ENCODE measurements around the gene ZNF3.
"Not testable (repeated sequence)": the region's sequence is repeated elsewhere in the genome, so short reads cannot be mapped to it uniquely, and the experiment has no call there.

The ZNF3 gene

GRCh38 chr7:100081535-100082102 is at the start of gene ZNF3:
Gene ZNF3, minus strand, starts transcription at chr7:100081723. Its CDS starts 4,366 bp downstream, at chr7:100077357.
- DNase-seq = peak; percentile 93

DNA sequence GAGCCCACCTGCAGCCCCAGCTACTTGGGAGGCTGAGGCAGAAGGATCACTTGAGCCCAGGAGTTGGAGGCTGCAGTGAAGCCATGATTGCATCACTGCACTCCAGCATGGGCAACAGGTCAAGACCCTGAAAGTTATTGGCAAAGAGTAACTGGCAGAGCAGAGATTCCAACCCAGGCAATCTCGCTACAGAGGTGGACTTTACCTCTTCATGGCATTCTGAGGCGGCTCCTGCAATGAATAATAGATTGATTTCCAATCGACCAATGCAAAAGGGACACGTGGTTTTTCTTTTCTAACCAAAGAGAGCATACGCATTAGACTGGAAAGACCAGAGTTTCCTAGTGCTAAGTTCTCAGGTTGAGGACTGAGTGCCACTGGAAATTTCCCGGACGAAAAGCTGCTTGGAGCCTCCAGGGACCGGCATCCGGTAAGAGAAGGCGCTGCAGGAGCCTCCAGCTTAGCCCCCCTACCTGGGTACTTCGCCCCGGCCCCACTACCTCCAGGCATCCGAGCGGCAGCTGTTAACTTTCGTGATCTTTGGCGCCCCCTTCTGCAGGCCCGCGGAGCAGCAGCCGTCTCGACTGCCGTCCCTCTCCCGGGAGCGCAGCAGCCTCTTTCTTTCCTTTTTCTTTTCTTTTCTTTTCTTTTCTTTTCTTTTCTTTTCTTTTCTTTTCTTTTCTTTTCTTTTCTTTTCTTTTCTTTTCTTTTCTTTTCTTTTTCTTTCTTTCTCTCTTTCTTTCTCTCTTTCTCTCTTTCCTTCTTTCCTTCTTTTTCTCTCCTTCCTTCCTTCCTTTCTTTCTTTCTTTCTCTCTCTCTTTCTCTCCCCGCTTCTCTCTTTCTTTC is 49.3 kb upstream of the ZNF3 start:
- DNase-seq = no peak

DNA sequence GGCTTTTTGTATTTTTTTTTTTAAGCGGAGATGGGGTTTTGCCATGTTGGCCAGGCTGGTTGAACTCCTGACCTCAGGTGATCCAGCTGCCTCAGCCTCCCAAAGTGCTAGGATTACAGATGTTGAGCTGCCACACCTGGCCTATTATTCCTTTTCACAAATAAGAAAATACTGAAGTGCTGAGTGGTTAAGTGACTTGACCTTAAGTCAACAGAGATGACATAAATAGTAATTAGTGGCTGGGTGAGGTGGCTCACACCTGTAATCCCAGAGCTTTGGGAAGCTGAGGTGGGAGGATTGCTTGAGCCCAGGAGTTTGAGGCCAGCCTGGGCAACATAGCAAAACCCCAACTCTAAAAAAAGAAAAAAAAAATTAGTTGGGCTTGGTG is 48.7 kb upstream of the ZNF3 start:
- DNase-seq = not testable (repeated sequence)

- no peak for DNase-seq
Observed at GRCh38 chr7:100128637-100128963, 47.1 kb upstream of the ZNF3 start.

DNA sequence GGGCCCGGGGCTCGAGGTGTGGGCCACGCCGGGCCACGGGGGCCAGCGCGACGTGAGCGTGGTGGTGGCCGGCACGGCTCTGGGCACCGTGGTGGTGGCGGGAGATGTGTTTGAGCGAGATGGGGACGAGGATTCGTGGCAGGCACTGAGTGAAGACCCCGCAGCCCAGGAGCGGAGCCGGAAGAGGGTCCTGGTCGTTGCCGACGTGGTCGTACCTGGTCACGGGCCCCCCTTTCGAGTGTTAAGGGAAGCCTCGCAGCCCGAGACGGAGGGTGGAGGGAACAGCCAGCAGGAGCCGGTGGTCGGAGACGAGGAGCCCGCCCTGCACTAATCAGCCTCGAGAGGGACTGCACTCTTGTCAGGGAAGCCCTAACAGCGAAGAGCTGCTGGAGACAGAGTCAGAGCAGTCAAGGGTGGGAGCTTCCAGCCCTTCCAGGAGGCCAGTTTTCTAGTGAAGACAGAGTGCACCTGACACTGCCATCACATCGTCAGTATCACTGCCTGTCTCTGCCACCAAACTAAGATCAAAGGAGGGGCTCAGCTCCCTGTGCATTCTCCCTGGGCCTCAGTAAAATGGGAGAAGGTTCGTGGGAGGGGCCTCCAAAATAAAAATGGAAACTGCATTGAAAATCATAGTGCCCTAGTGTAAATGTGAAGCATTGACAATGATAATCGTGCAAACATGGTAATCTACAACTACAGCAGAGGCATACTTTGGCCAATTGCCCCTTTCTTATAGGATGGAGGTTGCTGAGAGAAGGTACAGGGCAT is 46.5 kb upstream of the ZNF3 start:
- no peak for DNase-seq

GRCh38 chr7:100126931-100127865 is 45.7 kb upstream of the ZNF3 start, which contains the start of gene MBLAC1:
Gene MBLAC1, plus strand, starts transcription at chr7:100126967. Its CDS starts 429 bp downstream, at chr7:100127396.
- peak; percentile 67 for DNase-seq

- no peak for DNase-seq
Observed at GRCh38 chr7:100126239-100126930, 44.9 kb upstream of the ZNF3 start.

GRCh38 chr7:100124301-100125230 is 43.0 kb upstream of the ZNF3 start:
- no peak for DNase-seq

DNA sequence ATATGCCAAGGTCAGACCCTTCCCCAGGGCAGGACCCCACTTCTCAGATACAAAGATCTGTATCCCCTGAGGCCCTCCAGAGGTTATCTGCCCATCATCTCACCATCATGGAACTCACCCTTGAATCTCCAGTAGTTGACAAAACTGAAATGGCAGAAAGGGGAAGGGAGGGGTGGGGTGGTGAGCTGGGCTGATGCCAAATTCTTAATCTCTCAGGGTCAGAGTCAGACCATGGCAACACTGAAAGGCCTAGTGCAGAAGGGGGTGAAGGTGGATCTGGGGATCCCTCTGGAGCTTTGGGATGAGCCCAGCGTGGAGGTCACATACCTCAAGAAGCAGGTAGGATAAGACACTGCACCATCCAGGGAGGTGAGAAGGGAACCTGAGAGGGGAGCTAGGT is 41.0 kb upstream of the ZNF3 start:
- no peak for DNase-seq

- no peak for DNase-seq
Observed at GRCh38 chr7:100122067-100122466, 40.5 kb upstream of the ZNF3 start.

DNA sequence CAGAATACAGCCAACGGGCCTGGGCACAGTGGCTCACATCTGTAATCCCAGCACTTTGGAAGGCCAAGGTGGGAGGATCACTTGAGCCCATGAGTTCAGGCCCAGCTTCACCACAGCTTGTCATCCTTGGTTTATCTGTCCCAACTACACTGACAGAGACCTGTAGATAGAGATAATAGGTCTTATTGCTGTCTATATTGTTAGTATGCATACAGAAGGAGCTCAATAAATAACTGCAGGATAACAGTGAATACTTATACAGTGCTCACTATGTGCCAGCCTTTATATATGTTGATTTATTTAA is 39.2 kb upstream of the ZNF3 start:
- no peak for DNase-seq

DNA sequence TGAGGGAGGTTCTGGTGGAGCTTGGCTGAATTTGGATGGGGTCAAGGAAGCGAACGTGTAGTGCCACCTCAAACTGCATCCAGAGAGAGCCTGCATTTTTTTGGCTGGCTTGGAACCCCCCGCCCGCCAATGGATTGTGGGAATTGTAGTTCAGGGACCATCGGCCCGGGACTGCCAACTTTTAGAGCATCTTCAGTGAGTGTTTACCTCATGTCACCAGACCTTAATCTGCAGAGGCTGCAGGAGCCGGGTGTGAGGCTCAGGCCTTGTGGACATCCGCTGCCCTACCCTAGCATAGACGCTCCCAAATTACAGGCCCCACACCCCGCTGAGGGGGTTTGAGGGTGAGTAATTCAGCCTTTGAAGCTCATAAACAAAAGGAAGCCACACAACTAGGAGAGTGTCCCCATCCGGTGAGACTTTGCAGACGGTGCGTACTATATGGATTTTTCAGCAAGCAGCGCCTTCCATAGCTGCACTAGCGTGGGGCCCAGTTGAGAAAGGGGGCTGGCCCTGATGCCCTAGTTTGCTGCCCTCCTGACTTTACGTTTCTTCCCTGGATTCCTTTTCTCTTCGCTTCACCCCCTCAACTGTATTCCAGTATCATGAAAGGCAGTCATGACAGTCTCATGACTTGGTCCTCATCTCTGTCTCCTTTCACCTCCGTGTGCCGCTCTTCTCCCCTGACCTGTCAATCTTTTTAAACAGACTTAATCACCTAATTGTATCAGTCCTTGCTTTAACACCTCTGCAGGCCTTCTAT is 38.6 kb upstream of the ZNF3 start:
- peak; percentile 50 for DNase-seq

DNA sequence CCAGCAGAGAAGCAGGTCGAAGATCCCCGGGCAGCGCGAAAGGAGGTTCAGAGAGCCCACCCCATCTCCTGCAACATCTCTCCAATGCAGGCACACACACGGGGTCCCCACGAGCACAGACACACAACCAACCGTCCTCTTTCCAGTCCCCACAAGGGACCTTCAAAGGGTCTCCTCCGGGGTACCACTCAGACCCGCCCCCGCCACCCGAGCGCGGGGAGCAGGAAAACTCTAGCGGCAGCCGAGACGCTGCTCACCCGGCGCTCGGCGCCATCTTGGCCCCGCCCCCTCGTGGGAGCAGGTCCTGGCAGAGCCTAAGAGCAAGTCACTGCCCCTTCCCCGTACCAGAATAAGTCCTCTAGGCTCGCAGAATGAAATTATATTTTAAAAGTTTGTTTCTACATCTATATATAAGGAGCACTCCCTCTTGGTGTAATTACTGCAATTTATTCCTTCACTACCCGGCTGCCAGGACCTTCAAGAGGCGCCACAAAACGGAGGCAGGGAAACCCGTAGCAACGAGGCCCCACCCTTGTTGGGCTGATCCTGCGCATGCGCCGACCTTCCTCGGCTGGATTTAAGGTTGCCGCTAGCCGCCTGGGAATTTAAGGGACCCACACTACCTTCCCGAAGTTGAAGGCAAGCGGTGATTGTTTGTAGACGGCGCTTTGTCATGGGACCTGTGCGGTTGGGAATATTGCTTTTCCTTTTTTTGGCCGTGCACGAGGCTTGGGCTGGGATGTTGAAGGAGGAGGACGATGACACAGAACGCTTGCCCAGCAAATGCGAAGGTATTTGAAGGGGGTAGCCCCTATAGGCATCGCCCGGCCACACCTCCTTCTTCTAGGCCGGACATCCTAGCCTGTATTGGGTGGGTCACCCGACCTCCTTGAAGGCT is 37.8 kb upstream of the ZNF3 start, which contains the start of the genes CNPY4 and TAF6:
CNPY4 (plus strand) TSS at position 563 of the 898 bp plus-strand sequence; CDS start at position 674, 111 bp downstream.
TAF6 (minus strand) TSS at position 287 of the 898 bp plus-strand sequence. CDS start 5,149 bp downstream, outside the sequence.
- DNase-seq = peak; percentile 84

DNA sequence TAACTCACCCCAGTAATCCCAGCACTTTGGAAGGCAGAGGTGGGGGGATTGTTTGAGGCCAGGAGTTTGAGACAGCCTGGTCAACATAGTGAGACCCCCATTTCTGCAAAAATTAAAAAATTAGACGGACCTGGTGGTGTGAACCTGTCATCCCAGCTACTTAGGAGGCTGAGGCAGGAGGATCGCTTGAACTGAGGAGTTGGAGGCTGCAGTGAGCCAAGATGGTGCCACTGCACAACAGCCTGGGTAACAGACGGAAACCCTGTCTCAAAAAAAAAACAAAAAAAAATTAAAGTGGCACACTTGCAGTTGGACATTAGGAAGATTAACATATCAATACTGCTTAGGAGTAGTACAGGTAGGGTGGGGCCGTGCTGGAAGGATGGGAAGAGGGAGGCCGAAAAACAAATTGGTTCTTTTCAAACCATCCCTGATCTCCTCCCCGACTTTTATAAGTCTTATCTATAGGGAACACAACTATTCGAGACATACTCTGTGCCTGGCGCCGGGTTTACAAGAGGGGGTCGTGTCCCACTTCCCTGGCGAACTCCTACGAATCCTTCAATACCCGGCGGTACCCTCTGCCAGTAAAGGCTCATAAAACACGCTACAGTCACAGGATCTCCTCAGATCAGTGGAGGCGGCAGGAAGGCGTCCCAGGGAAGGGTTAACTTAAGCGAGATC is 37.0 kb upstream of the ZNF3 start:
- DNase-seq = no peak

DNA sequence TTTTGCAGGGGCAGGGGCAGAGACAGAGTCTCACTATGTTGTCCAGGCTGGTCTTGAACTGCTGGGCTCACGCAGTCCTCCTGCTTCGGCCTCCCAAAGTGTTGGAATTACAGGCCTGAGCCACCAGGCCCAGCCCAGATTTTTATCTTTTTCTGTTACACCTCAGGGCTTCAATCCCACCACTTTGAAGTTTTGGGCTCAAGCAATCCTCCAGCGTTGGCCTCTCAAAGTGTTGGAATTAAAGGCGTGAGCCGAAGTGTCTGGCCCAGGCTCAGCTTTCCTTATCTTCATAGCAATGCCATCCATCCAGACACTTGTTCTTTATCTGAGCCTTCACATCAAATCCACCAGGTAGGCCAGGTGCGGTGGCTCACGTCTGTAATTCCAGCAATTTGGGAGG is 33.5 kb upstream of the ZNF3 start:
- DNase-seq = no peak

DNA sequence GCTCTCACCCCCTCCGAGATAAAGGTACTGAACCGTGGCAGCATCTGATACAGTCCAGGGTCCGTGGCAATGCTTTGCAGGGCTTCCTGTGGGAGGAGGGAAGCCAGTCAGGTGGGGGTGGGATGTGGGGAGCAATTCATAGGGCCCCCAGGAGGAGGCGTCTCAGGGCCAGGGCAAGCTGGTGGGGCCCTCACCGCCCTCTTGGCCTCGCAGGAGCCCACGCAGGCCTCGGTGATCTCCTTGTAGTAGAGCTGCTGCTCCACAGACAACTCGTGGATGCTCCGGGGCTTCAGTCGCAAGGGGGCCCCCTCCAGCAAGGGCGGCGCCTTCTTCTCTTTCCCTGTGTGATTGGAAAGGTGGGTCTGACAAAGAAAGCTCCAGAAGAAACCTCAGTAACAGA is 30.4 kb upstream of the ZNF3 start:
- DNase-seq = no peak

DNA sequence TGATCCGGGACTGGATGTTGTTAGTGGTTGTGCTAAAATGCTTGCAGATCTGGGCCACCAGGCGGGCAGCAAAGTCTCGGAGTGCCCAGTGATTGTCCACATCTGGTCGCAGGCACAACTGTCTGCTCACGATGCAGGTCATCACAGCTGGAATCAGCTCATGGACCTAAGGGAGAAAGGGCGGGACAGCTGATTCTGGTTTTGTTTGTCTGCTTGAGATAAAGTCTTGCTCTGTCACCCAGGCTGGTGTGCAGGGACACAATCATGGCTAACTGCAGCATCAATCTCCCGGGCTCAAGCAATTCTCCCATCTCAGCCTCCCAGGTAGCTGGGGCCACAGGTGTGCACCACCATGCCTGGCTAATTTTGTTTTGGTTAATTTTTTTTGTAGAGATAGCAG is 29.6 kb upstream of the ZNF3 start:
- DNase-seq = no peak

DNA sequence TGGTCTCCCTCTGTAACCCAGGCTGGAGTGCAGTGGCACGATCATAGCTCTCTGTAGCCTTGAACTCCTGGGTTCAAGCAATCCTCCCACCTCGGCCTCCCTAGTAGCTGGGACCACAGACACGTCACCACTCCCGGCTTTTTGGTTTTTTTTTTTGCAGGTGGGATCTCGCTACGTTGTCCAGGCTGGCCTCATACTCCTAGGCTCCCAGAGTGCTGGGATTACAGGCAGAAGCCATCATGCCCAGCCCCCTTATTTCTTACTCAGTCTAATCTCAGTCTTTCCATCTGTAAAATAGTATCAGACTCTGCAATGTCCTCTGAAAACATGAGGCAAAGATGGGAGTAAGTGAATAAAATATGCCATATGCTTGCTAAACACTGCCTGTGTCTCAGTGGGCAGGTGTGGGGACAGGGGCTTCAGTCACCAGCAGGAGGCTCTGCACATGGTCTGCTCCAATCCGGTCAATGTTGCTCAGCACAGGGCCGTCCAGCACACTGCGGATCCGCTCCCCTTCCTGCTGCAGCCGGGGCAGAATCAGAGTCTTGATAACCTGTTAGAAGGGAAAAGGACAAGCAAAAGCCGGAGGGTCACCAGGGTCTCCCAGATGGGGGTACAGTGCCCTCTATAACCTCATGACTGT is 28.1 kb upstream of the ZNF3 start:
- DNase-seq = no peak

Data from NCI-H446 treated with DMSO at 0.1 percent for 48 hours (cell line).